Measurements from ENCODE around the gene FKBP10.

FKBP10 gene

GRCh38 chr17:41813699-41814124 is 908 bp downstream of the FKBP10 start:
- in situ Hi-C loops (cut with MboI; ENCODE audit: low sequenced_read_pairs, unreplicated experiment): no loop called here
- no peak for DNase-seq (ENCODE audit: low spot score)
- no peak for TF ChIP-seq CTCF (IDR thresholded peaks at IDR 0.05; ENCODE audit: borderline replicate concordance, control extremely low read depth, extremely low read depth, insufficient read depth, missing control alignments)

GRCh38 chr17:41814195-41814594 is 1.4 kb downstream of the FKBP10 start:
- no peak for DNase-seq (ENCODE audit: low spot score)
- TF ChIP-seq CTCF (IDR thresholded peaks at IDR 0.05; ENCODE audit: borderline replicate concordance, control extremely low read depth, extremely low read depth, insufficient read depth, missing control alignments): no peak
- in situ Hi-C loops (cut with MboI; ENCODE audit: low sequenced_read_pairs, unreplicated experiment): no loop called here

- in situ Hi-C loops (cut with MboI; ENCODE audit: low sequenced_read_pairs, unreplicated experiment): no loop called here
- DNase-seq (ENCODE audit: low spot score): no peak
- no peak for TF ChIP-seq CTCF (IDR thresholded peaks at IDR 0.05; ENCODE audit: borderline replicate concordance, control extremely low read depth, extremely low read depth, insufficient read depth, missing control alignments)
Observed at GRCh38 chr17:41816637-41817320, 4.0 kb downstream of the FKBP10 start.

- in situ Hi-C loops (cut with MboI; ENCODE audit: low sequenced_read_pairs, unreplicated experiment): no loop called here
- DNase-seq (ENCODE audit: low spot score): no peak
- TF ChIP-seq CTCF (IDR thresholded peaks at IDR 0.05; ENCODE audit: borderline replicate concordance, control extremely low read depth, extremely low read depth, insufficient read depth, missing control alignments): no peak
Observed at GRCh38 chr17:41818024-41818423, 5.2 kb downstream of the FKBP10 start.

- in situ Hi-C loops (cut with MboI; ENCODE audit: low sequenced_read_pairs, unreplicated experiment): no loop called here
- DNase-seq (ENCODE audit: low spot score): no peak
- TF ChIP-seq CTCF (IDR thresholded peaks at IDR 0.05; ENCODE audit: borderline replicate concordance, control extremely low read depth, extremely low read depth, insufficient read depth, missing control alignments): no peak
Observed at GRCh38 chr17:41821776-41822175, 9.0 kb downstream of the FKBP10 start.

- DNase-seq (ENCODE audit: low spot score): no peak
- no peak for TF ChIP-seq CTCF (IDR thresholded peaks at IDR 0.05; ENCODE audit: borderline replicate concordance, control extremely low read depth, extremely low read depth, insufficient read depth, missing control alignments)
- in situ Hi-C loops (cut with MboI; ENCODE audit: low sequenced_read_pairs, unreplicated experiment): no loop called here
Observed at GRCh38 chr17:41822216-41823140, 9.7 kb downstream of the FKBP10 start.

Data from GM13976 (cell line).